Common myeloid progenitor, CD34-positive (primary cell): ENCODE measurements around the gene CUX1.

Experiments used
- CTCF ChIA-PET: fragments of 350-600 bp; sonication (Branson Sonifier 250); formaldehyde crosslinking; loops from one replicate; lab custom pipeline; 2021; ENCODE audit warnings: antibody characterized with exemption; lab: Charles Lee
- POLR2A ChIA-PET: fragments of 350-600 bp; sonication (Branson Sonifier 250); formaldehyde crosslinking; loops from one replicate; lab custom pipeline; 2021; ENCODE audit warnings: antibody characterized with exemption; lab: Charles Lee
- DNase-seq, 3 donors: peaks; one replicate each; pipeline versions ENCODE4 v3.0.0 to v3.0.0-alpha.2; 2013
- H3K27ac ChIP-seq, 2 experiments: 1 replicate in 1 of 2; 2 replicates in 1 of 2; pipeline ENCODE4 v1.7.0; 2013; ENCODE audit warnings: inconsistent platforms in 2 of 2, low read length in 2 of 2, mild to moderate bottlenecking in 2 of 2, low read depth in 1 of 2, moderate library complexity in 1 of 2; ENCODE audit not compliant: severe bottlenecking in 2 of 2, insufficient read depth in 1 of 2, poor library complexity in 1 of 2
- H3K27me3 ChIP-seq, 5 experiments: replicated peaks in 2 of 5; 1 replicate in 3 of 5; 2 replicates in 2 of 5; pipeline versions ENCODE4 v1.6.1 to v1.7.0; 2013; ENCODE audit warnings: low read length in 4 of 5, mild to moderate bottlenecking in 2 of 5, moderate library complexity in 2 of 5, inconsistent platforms in 1 of 5; ENCODE audit not compliant: insufficient read depth in 5 of 5, control insufficient read depth in 4 of 5
- H3K36me3 ChIP-seq, 4 experiments: 1 replicate in 2 of 4; 2 replicates in 2 of 4; pipeline versions ENCODE4 v1.6.1 to v1.7.0; 2013; ENCODE audit warnings: low read length in 3 of 4, control low read depth in 1 of 4, mild to moderate bottlenecking in 1 of 4; ENCODE audit not compliant: control insufficient read depth in 4 of 4, insufficient read depth in 4 of 4
- H3K4me1 ChIP-seq, 4 experiments: 1 replicate in 3 of 4; 2 replicates in 1 of 4; pipeline versions ENCODE4 v1.6.1 to v1.7.1; 2013; ENCODE audit warnings: low read length in 3 of 4, mild to moderate bottlenecking in 3 of 4, control low read depth in 1 of 4, inconsistent platforms in 1 of 4, moderate library complexity in 1 of 4; ENCODE audit not compliant: control insufficient read depth in 4 of 4, insufficient read depth in 4 of 4; ENCODE audit errors: control extremely low read depth in 1 of 4
- H3K4me3 ChIP-seq, 7 experiments: 1 replicate in 4 of 7; 2 replicates in 3 of 7; pipeline versions ENCODE4 v1.5.1 to v1.7.0; 2013; ENCODE audit warnings: mild to moderate bottlenecking in 7 of 7, low read length in 6 of 7, moderate library complexity in 6 of 7, inconsistent platforms in 2 of 7, low read depth in 2 of 7, control low read depth in 1 of 7; ENCODE audit not compliant: insufficient read depth in 4 of 7, control insufficient read depth in 1 of 7; ENCODE audit errors: extremely low read depth in 1 of 7
- H3K9me3 ChIP-seq, 5 experiments: 1 replicate in 4 of 5; 2 replicates in 1 of 5; pipeline versions ENCODE4 v1.6.1 to v1.7.1; 2013; ENCODE audit warnings: low read length in 4 of 5, mild to moderate bottlenecking in 2 of 5, inconsistent platforms in 1 of 5, low read depth in 1 of 5, moderate library complexity in 1 of 5; ENCODE audit not compliant: control insufficient read depth in 4 of 5, insufficient read depth in 2 of 5; ENCODE audit errors: control extremely low read depth in 1 of 5
- WGBS: methylation state at CpG from one replicate; pipeline ENCODE4 v1.1.5; 2013; ENCODE audit not compliant: insufficient coverage; 5-methylcytosine and 5-hydroxymethylcytosine counted together

Gene CUX1

DNA sequence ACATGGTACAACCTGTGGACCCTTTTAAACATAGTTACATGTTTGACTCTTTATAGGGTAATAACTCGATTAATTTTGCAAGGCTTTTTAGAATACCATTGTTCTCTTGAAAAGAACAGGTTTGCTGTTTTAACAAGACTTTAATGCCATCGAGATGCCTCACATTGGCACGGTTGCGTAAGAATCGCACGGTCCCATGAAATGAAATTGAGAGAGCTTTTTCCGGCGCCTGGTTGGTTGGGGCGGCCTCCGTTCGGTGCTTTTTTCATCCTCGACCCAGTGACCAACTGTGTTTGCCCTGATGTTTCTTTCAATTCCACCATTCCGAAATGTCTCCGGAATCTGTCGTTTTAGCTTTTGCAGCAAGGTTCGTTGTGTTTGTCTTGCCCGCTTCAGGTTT is 142.4 kb downstream of the CUX1 start:
- CTCF ChIA-PET = interaction anchor here (1.4 kb wide), 1 partner anchor 12 kb away, joined by 3 read pairs; no protein-coding TSS in a partner anchor
- DNase-seq = no peak
- Histone ChIP-seq H3K27ac (no peak overlapping the region), H3K36me3 (peaks cover 0 to 7% (median 1%) of the 10 kb centered on the region in 4 experiments), H3K9me3 (no peaks in the 10 kb centered on the region), H3K4me3 (no peak overlapping the region), H3K4me1 (peaks cover 0 to 19% (median 12%) of the 10 kb centered on the region in 4 experiments), H3K27me3 (no peaks in the 10 kb centered on the region)
- POLR2A ChIA-PET = no interaction called here
- WGBS = 95% methylated on average over 16 of the region's 17 CpGs

DNA sequence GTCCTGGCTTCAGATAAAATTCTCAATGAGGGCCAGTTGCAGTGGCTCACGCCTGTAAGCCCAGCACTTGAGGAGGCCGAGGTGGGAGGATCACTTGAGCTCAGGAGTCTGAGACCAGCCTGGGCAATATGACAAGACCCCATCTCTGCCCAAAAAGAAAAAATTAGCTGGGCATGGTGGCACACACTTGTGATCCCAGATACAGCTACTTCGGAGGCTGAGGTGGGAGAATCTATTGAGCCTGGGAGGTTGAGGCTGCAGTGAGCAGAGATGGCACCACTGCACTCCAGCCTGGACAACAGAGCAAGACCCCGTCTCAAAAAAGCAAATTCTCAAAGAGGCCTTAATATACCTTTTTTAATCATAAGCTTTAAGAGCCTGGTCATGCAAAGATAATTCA is 142.9 kb downstream of the CUX1 start:
- Histone ChIP-seq H3K27ac (no peak overlapping the region), H3K36me3 (peaks cover 0 to 7% (median 1%) of the 10 kb centered on the region in 4 experiments), H3K9me3 (no peaks in the 10 kb centered on the region), H3K4me1 (peaks cover 0 to 19% (median 10%) of the 10 kb centered on the region in 4 experiments), H3K27me3 (no peaks in the 10 kb centered on the region), H3K4me3 (no peak overlapping the region)
- WGBS = 100% methylated on average over 3 of the region's 4 CpGs
- no peak for DNase-seq
- ChIA-PET CTCF (interaction anchor here (0.5 to 1.4 kb wide), 3 partner anchors 13 to 104 kb away, joined by 3 read pairs; no protein-coding TSS in a partner anchor), POLR2A (no interaction called here)

DNA sequence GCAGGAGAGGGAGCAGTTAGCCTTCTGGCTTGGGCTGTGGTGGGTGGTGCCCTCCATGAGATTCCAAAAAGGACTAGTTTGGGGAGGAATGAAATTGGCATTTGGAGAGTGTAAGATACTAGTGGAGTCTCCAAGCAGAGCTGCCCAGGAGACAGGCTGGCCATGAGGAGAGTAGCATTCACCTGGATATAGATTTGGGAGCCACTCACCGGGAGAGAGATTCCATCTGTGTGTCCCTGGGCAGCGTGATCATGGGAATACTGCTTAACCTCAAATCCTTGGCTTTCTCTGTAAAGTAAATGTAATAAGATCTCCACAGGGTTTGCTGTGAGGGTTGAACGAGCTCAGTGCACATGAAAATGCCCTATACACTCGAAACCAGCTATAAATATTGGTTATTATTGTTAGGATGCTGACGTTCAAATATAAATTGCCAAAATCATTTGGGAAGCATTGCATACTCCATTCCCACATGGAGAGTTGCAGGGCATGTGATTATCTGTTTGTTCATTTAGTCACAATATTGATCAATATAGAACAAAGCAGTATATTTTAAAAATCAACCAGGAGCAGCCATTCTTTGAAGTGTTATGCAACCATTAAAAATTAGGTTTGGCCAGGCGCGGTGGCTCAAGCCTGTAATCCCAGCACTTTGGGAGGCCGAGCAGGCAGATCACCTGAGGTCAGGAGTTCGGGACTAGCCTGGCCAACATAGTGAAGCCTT is 143.7 kb downstream of the CUX1 start:
- no peaks in the 10 kb centered on the region for H3K9me3 ChIP-seq
- no peak for DNase-seq
- POLR2A ChIA-PET = no interaction called here
- CTCF ChIA-PET = interaction anchor here (0.7 to 1.4 kb wide), 3 partner anchors 13 to 182 kb away, joined by 3 read pairs; no protein-coding TSS in a partner anchor
- H3K4me3 ChIP-seq = no peak overlapping the region
- H3K27ac ChIP-seq = no peak overlapping the region
- H3K27me3 ChIP-seq = no peaks in the 10 kb centered on the region
- peaks cover 0 to 7% (median 1%) of the 10 kb centered on the region in 4 experiments for H3K36me3 ChIP-seq
- 90% methylated on average over 5 of the region's 9 CpGs for WGBS
- peaks cover 0 to 15% (median 7%) of the 10 kb centered on the region in 4 experiments for H3K4me1 ChIP-seq

DNA sequence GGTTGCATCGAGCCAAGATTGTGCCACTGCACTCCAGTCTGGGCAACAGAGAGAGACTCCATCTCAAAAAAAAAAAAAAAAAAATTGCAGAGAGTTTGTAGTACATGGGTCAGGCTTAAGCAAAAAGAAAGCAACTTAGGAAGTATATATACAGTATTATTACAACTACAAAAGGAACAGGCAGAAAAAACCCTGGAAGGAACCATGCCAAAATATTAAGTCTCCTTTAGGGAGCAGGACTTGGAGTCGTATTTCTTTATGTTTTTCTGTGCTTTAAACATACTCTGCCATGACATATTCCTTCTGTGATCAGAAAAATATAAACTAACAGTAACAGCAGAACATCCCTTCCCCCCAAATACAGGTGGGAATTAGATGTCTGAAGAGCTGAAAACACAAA is 144.4 kb downstream of the CUX1 start:
- POLR2A ChIA-PET = no interaction called here
- no peak for DNase-seq
- Histone ChIP-seq H3K36me3 (peaks cover 0 to 7% (median 1%) of the 10 kb centered on the region in 4 experiments), H3K9me3 (no peaks in the 10 kb centered on the region), H3K4me3 (no peak overlapping the region), H3K27me3 (no peaks in the 10 kb centered on the region), H3K27ac (no peak overlapping the region), H3K4me1 (peaks cover 0 to 15% (median 7%) of the 10 kb centered on the region in 4 experiments)
- CTCF ChIA-PET = interaction anchor here (0.7 to 0.8 kb wide), 2 partner anchors 21 to 181 kb away, joined by 3 read pairs; no protein-coding TSS in a partner anchor
- WGBS = 83% methylated on average over 1 of the region's 2 CpGs

DNA sequence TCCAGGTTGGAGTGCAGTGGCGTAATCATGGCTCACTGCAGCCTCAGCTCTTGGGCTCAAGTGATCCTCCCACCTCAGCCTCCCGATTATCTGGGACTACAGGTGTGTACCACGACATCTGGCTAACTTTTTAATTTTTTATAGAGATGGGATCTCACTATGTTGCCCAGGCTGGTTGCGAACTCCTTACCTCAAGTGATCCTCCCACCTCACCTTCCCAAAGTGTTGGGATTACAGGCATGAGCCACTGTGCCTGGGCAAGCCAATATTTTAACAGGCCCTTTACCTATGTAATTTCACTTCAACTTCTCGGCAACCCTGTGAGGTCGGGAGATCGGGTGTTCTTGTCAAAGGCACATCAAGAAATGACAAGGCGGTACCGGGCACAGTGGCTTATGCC is 146.3 kb downstream of the CUX1 start:
- no peaks in the 10 kb centered on the region for H3K27me3 ChIP-seq
- WGBS = 97% methylated on average over 8 of the region's 9 CpGs
- no peak overlapping the region for H3K27ac ChIP-seq
- ChIA-PET CTCF (no interaction called here), POLR2A (no interaction called here)
- H3K36me3 ChIP-seq = peaks cover 0 to 7% (median 1%) of the 10 kb centered on the region in 4 experiments
- H3K4me3 ChIP-seq = no peak overlapping the region
- peaks cover 0 to 12% (median 5%) of the 10 kb centered on the region in 4 experiments for H3K4me1 ChIP-seq
- no peak for DNase-seq
- no peaks in the 10 kb centered on the region for H3K9me3 ChIP-seq

DNA sequence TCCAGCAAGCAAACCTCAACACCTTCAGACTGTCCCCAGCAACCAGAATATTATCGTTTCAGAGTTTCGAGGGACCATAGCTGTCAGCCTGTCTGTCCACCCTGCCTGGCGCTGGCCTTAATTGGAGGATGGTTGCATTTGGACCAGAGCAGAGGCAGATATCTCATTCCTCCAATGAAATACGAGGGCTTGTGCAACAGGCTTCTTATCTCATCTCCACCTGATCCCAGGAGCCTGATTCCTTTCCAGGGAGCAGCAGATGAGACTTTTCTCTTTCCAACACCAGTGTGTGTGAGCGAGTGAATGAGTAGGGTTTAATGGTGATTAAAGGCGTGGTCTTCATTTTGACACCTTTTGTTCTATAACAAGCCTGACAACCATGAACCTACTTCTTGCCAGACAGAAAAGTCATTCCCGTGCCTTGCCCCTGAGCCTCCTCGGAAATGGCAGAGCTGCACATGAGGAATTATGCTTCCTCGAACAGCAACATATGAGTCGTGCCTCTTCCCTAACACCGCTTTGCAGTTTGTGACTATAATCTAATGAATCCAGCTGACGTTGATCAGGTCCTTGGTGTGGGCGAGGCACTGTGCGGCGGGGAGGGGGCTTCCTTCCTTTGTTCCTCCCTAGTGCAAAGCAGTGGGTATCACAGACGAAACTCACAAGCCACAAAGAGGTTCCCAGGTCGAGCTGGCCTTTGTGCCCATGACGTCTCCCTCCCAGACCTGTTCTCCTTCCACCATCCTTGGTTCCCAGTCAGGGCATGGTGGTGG is 147.4 kb downstream of the CUX1 start:
- CTCF ChIA-PET = interaction anchor here (0.6 kb wide), 1 partner anchor 11 kb away, joined by 3 read pairs; no protein-coding TSS in a partner anchor

More for the DNA sequence above, 147.4 kb downstream of the CUX1 start:
- H3K9me3 ChIP-seq = no peaks in the 10 kb centered on the region
- WGBS = 75% methylated on average over 13 of the region's 18 CpGs
- POLR2A ChIA-PET = interaction anchor here (0.6 kb wide), 1 partner anchor 239 kb away, joined by 3 read pairs; no protein-coding TSS in a partner anchor
- peak overlapping the region in 1 of 7 experiments; percentile 17 for H3K4me3 ChIP-seq
- DNase-seq = peak in 2 of 3 donors; percentile 42 to 57
- no peaks in the 10 kb centered on the region for H3K27me3 ChIP-seq
- no peak overlapping the region for H3K27ac ChIP-seq
- peaks cover 0 to 6% (median 1%) of the 10 kb centered on the region in 4 experiments for H3K36me3 ChIP-seq
- H3K4me1 ChIP-seq = peaks cover 0 to 13% (median 5%) of the 10 kb centered on the region in 4 experiments
